ENCODE results near the gene FAM53B.

GRCh38 chr10:124632566-124632965, 111.6 kb downstream of the FAM53B start:
- TF ChIP-seq ZFP3 (CRISPR knock-in tag; IDR thresholded peaks at IDR 0.05) (no peak), CSRNP3 (CRISPR knock-in tag; IDR thresholded peaks at IDR 0.05) (no peak), CREB5 (CRISPR knock-in tag; IDR thresholded peaks at IDR 0.05; ENCODE audit: low read depth) (no peak), ZNF70 (CRISPR knock-in tag; IDR thresholded peaks at IDR 0.05) (no peak), PATZ1 (CRISPR knock-in tag; IDR thresholded peaks at IDR 0.05; ENCODE audit: borderline replicate concordance) (no peak), ZFP30 (CRISPR knock-in tag; IDR thresholded peaks at IDR 0.05) (no peak), TSHZ2 (CRISPR knock-in tag; IDR thresholded peaks at IDR 0.05) (no peak)

All from SK-N-SH treated with all-trans-retinoic acid at 6 μM for 48 hours (cell line).